ENCODE results near the gene TENT4B.

TENT4B gene

GRCh38 chr16:50224286-50224685, 71.2 kb downstream of the TENT4B start:
- no peaks in the 10 kb centered on the region for H3K27me3 ChIP-seq
- H3K4me3 ChIP-seq = no peak overlapping the region
- intact Hi-C loops (cut with DNase I; ENCODE audit: low total_unique reads) = no loop called here
- H3K4me1 ChIP-seq = no peaks in the 10 kb centered on the region
- no peak overlapping the region for H3K27ac ChIP-seq
- H3K36me3 ChIP-seq = peaks cover 38 to 79% (median 75%) of the 10 kb centered on the region in 3 donors
- TF ChIP-seq CTCF (IDR thresholded peaks at IDR 0.05) = no peak
- H3K9me3 ChIP-seq = no peaks in the 10 kb centered on the region
- DNase-seq = no peak

- H3K9me3 ChIP-seq = no peaks in the 10 kb centered on the region
- no peaks in the 10 kb centered on the region for H3K27me3 ChIP-seq
- no peak for DNase-seq
- intact Hi-C loops (cut with DNase I; ENCODE audit: low total_unique reads) = no loop called here
- H3K27ac ChIP-seq = no peak overlapping the region
- no peaks in the 10 kb centered on the region for H3K4me1 ChIP-seq
- no peak overlapping the region for H3K4me3 ChIP-seq
- no peak for TF ChIP-seq CTCF (IDR thresholded peaks at IDR 0.05)
- peaks cover 52 to 71% (median 68%) of the 10 kb centered on the region in 3 donors for H3K36me3 ChIP-seq
Measured at GRCh38 chr16:50227120-50227519, 74.0 kb downstream of the TENT4B start.

GRCh38 chr16:50227665-50228064, 74.6 kb downstream of the TENT4B start:
- Histone ChIP-seq H3K27me3 (no peaks in the 10 kb centered on the region), H3K27ac (no peak overlapping the region), H3K9me3 (no peaks in the 10 kb centered on the region), H3K4me1 (no peaks in the 10 kb centered on the region), H3K36me3 (peaks cover 52 to 67% (median 65%) of the 10 kb centered on the region in 3 donors), H3K4me3 (no peak overlapping the region)
- intact Hi-C loops (cut with DNase I; ENCODE audit: low total_unique reads) = no loop called here
- TF ChIP-seq CTCF (IDR thresholded peaks at IDR 0.05) = no peak
- no peak for DNase-seq

GRCh38 chr16:50228364-50228868, 75.3 kb downstream of the TENT4B start:
- Histone ChIP-seq H3K9me3 (no peaks in the 10 kb centered on the region), H3K4me1 (no peaks in the 10 kb centered on the region), H3K27me3 (no peaks in the 10 kb centered on the region), H3K27ac (no peak overlapping the region), H3K4me3 (no peak overlapping the region), H3K36me3 (peaks cover 52 to 60% (median 58%) of the 10 kb centered on the region in 3 donors)
- intact Hi-C loops (cut with DNase I; ENCODE audit: low total_unique reads) = no loop called here
- no peak for TF ChIP-seq CTCF (IDR thresholded peaks at IDR 0.05)
- no peak for DNase-seq

- intact Hi-C loops (cut with DNase I; ENCODE audit: low total_unique reads) = no loop called here
- H3K4me1 ChIP-seq = no peaks in the 10 kb centered on the region
- no peak for TF ChIP-seq CTCF (IDR thresholded peaks at IDR 0.05)
- no peaks in the 10 kb centered on the region for H3K9me3 ChIP-seq
- no peak overlapping the region for H3K27ac ChIP-seq
- DNase-seq = no peak
- peaks cover 51 to 52% (median 52%) of the 10 kb centered on the region in 3 donors for H3K36me3 ChIP-seq
- H3K27me3 ChIP-seq = no peaks in the 10 kb centered on the region
- H3K4me3 ChIP-seq = no peak overlapping the region
Measured at GRCh38 chr16:50229149-50229726, 76.1 kb downstream of the TENT4B start.
